ENCODE data around the gene TCERG1L.

TCERG1L gene, protein sequence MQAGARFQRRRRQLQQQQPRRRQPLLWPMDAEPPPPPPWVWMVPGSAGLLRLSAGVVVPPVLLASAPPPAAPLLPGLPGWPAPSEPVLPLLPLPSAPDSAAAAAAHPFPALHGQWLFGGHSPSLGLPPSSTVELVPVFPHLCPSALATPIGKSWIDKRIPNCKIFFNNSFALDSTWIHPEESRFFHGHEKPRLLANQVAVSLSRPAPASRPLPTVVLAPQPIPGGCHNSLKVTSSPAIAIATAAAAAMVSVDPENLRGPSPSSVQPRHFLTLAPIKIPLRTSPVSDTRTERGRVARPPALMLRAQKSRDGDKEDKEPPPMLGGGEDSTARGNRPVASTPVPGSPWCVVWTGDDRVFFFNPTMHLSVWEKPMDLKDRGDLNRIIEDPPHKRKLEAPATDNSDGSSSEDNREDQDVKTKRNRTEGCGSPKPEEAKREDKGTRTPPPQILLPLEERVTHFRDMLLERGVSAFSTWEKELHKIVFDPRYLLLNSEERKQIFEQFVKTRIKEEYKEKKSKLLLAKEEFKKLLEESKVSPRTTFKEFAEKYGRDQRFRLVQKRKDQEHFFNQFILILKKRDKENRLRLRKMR
- long read RNA-seq, result 0 reads

DNA sequence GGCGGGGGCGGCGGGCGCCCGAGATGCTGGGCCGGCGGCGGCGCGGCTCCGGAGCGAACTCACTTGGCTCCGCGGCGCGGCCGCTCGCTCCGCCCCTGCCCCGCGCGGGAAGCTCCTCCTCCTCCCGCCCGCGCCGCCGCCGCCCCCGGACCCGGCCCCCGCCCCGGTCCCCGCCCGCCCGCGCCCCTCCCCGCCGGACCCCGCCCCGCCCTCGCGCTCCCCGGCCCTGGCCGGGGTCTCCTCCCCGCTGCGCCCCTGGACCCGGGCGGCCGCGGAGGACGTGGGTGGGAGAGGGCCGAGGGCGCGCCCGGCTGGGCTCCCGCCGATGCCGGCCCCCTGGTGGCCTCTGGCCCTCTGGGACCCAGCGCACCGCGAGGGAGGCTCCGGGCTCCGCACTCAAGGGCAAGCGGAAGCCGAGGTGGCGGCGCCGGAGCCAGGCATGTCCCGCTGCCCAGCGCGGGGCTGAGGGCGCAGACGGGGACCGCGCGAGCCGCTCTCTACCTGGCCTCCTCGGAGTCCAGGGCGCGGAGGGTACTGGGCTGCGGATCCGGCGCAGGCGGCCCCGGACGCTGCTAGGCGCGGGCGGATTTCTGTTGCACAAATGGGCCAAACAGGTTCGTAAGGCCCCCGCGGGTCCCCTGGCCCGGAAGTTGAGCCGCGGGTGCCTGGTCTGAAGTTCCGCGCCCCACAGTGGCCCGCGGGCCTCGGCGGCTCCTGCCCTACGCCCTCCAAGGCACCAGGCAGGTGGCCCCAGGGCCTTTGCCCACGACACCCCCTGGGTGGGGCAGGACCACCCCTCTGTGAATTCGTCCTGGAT is at the start of gene TCERG1L:
Gene TCERG1L, minus strand, starts transcription at position 61 of the 817 bp plus-strand sequence. CDS start 86 bp downstream, outside the sequence.
- Histone ChIP-seq H3K27ac (replicated peaks) (no peak within 1 kb of the TSS), H3K4me3 (replicated peaks; ENCODE audit: insufficient read depth, low read length) (no peak within 1 kb of the TSS), H3K27me3 (ENCODE audit: insufficient read depth, poor library complexity, severe bottlenecking) (peaks cover 22% of the 10 kb centered on the region)
- TF ChIP-seq GABPA (IDR thresholded peaks at IDR 0.05; ENCODE audit: low read depth) (no peak), SPI1 (IDR thresholded peaks at IDR 0.05; ENCODE audit: borderline replicate concordance, low read depth) (no peak), POLR2AphosphoS5 (IDR thresholded peaks at IDR 0.05; ENCODE audit: low read depth) (no peak)
- TF ChIP-seq, protein P1, sequence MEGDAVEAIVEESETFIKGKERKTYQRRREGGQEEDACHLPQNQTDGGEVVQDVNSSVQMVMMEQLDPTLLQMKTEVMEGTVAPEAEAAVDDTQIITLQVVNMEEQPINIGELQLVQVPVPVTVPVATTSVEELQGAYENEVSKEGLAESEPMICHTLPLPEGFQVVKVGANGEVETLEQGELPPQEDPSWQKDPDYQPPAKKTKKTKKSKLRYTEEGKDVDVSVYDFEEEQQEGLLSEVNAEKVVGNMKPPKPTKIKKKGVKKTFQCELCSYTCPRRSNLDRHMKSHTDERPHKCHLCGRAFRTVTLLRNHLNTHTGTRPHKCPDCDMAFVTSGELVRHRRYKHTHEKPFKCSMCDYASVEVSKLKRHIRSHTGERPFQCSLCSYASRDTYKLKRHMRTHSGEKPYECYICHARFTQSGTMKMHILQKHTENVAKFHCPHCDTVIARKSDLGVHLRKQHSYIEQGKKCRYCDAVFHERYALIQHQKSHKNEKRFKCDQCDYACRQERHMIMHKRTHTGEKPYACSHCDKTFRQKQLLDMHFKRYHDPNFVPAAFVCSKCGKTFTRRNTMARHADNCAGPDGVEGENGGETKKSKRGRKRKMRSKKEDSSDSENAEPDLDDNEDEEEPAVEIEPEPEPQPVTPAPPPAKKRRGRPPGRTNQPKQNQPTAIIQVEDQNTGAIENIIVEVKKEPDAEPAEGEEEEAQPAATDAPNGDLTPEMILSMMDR (IDR thresholded peaks at IDR 0.05; ENCODE audit: insufficient read depth, low read length), result no peak
- TF ChIP-seq, protein P2, sequence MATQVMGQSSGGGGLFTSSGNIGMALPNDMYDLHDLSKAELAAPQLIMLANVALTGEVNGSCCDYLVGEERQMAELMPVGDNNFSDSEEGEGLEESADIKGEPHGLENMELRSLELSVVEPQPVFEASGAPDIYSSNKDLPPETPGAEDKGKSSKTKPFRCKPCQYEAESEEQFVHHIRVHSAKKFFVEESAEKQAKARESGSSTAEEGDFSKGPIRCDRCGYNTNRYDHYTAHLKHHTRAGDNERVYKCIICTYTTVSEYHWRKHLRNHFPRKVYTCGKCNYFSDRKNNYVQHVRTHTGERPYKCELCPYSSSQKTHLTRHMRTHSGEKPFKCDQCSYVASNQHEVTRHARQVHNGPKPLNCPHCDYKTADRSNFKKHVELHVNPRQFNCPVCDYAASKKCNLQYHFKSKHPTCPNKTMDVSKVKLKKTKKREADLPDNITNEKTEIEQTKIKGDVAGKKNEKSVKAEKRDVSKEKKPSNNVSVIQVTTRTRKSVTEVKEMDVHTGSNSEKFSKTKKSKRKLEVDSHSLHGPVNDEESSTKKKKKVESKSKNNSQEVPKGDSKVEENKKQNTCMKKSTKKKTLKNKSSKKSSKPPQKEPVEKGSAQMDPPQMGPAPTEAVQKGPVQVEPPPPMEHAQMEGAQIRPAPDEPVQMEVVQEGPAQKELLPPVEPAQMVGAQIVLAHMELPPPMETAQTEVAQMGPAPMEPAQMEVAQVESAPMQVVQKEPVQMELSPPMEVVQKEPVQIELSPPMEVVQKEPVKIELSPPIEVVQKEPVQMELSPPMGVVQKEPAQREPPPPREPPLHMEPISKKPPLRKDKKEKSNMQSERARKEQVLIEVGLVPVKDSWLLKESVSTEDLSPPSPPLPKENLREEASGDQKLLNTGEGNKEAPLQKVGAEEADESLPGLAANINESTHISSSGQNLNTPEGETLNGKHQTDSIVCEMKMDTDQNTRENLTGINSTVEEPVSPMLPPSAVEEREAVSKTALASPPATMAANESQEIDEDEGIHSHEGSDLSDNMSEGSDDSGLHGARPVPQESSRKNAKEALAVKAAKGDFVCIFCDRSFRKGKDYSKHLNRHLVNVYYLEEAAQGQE (IDR thresholded peaks at IDR 0.05; ENCODE audit: insufficient replicate concordance, low read depth), result no peak
- DNase-seq (ENCODE audit: low read depth in 1 of 2, low spot score in 1 of 2), result no peak

DNA sequence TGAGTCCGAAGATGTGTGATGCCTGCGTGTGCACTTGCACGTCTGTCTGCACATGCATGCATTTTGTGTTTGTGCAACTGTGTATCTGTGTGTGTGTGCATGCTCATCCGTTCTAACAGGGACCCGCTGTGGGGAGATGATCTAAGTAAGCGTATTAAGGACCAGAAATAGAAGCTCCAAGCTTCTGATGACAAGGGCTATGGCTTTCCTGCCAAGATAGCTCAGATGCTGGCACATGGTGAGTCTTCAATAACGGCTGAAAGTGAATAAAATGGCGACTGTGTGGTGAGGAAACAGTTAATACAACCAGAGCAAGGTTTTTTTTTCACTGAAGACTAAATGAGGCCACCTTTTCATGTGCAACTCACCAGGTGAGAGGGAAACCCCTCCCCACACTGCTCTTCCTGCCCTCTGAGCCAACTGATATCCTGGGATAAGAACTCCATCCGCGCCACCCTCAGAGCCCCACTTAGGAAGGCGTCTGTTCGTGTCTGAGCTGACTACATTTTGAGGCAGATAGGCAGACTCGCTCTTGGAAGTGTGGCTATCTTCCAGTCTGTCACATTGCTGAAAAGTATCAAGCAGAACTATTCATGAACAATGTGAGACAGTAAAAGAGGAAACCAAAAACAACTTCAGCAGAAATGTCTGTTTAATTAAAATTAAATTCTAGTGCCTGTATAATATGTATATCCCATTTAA is 47.4 kb upstream of the TCERG1L start:
- H3K27me3 ChIP-seq (ENCODE audit: insufficient read depth, poor library complexity, severe bottlenecking), result no peaks in the 10 kb centered on the region
- no peak overlapping the region for H3K4me3 ChIP-seq (replicated peaks; ENCODE audit: insufficient read depth, low read length)
- TF ChIP-seq GABPA (IDR thresholded peaks at IDR 0.05; ENCODE audit: low read depth) (no peak), SPI1 (IDR thresholded peaks at IDR 0.05; ENCODE audit: borderline replicate concordance, low read depth) (no peak)
- no peak overlapping the region for H3K27ac ChIP-seq (replicated peaks)
- DNase-seq (ENCODE audit: low read depth in 1 of 2, low spot score in 1 of 2), result no peak

DNA sequence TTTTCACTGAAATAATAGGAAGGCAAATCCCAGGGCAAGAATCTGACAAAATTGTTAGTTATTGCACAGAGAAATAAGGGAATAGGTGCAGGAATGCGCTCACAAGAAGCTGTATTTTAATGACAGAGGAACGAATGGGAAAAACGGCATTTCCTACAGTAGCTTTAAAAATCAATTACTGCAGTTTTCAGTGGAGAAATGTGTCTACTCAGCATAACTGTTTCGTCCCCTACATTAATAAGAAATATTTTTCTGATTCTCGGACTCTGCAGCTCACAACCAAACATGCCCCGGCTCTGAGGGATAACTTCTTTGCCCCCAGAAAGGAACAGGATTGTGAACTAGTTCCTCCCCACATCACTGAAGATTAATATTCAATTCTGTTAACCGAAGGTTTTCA is 44.9 kb upstream of the TCERG1L start:
- DNase-seq (ENCODE audit: low read depth in 1 of 2, low spot score in 1 of 2), result no peak
- no peaks in the 10 kb centered on the region for H3K27me3 ChIP-seq (ENCODE audit: insufficient read depth, poor library complexity, severe bottlenecking)
- TF ChIP-seq, protein P1 (IDR thresholded peaks at IDR 0.05; ENCODE audit: insufficient read depth, low read length), result no peak
- H3K4me3 ChIP-seq (replicated peaks; ENCODE audit: insufficient read depth, low read length), result no peak overlapping the region
- H3K27ac ChIP-seq (replicated peaks), result no peak overlapping the region

DNA sequence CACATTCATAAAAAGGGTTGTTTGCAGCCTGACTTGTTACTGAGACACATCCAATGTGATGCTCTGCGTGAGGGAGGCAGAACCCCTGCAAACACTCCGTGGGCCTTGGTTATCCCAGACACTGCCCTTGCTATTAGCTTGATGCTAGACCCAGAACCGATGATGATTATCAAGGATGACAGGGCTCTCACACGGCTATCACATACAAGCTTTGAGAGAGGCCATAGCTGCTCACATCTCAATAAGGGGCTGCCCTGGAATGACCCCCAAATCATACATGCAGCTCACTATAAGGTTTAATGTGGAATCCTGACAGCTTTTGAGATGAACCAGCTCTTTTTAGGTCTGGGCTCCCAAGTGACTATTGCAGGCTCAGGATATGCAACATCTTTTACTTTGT is 44.4 kb upstream of the TCERG1L start:
- Histone ChIP-seq H3K27ac (replicated peaks) (no peak overlapping the region), H3K4me3 (replicated peaks; ENCODE audit: insufficient read depth, low read length) (no peak overlapping the region), H3K27me3 (ENCODE audit: insufficient read depth, poor library complexity, severe bottlenecking) (no peaks in the 10 kb centered on the region)
- DNase-seq (ENCODE audit: low read depth in 1 of 2, low spot score in 1 of 2), result no peak
- TF ChIP-seq SPI1 (IDR thresholded peaks at IDR 0.05; ENCODE audit: borderline replicate concordance, low read depth) (no peak), GABPA (IDR thresholded peaks at IDR 0.05; ENCODE audit: low read depth) (no peak), POLR2AphosphoS5 (IDR thresholded peaks at IDR 0.05; ENCODE audit: low read depth) (no peak)
- TF ChIP-seq, protein P2 (IDR thresholded peaks at IDR 0.05; ENCODE audit: insufficient replicate concordance, low read depth), result no peak
- TF ChIP-seq, protein P1 (IDR thresholded peaks at IDR 0.05; ENCODE audit: insufficient read depth, low read length), result no peak
